Testis (tissue), 2 donors: Measurements from ENCODE around the gene SEC23IP.

Source experiments
- CTCF ChIP-seq, 3 experiments: fragments of 450-650 bp in 2 of 3; fragments of 200-600 bp in 1 of 3; sonication (generic) in 1 of 3; IDR thresholded peaks; one replicate each; pipeline ENCODE4 v1.5.1; 2016 to 2019; ENCODE audit warnings: antibody characterized with exemption in 3 of 3, mild to moderate bottlenecking in 2 of 3, moderate library complexity in 1 of 3
- POLR2A ChIP-seq: fragments of 450-650 bp; IDR thresholded peaks from one replicate; pipeline ENCODE4 v1.6.1; 2017; ENCODE audit warnings: antibody characterized with exemption, mild to moderate bottlenecking, moderate library complexity

- TF ChIP-seq CTCF (IDR thresholded peaks at IDR 0.05) (no peak), POLR2A (no peak)
These were observed 99.3 kb downstream of the SEC23IP start for GRCh38 chr10:119991816-119992215.
